Islet of Langerhans (tissue), 1 donor: ENCODE measurements around the gene OR4P4.

ENCODE experiments used
- FAIRE-seq: peaks from one replicate; lab custom pipeline; 2011; peaks lifted over from hg19 to GRCh38; lab: Jason Lieb, UNC

Gene OR4P4

GRCh38 chr11:55634813-55635212 is at the start of gene OR4P4:
OR4P4 (plus strand) TSS chr11:55635113.
- no peak for FAIRE-seq

GRCh38 chr11:55607545-55607944 is 27.4 kb upstream of the OR4P4 start, which contains the start of gene OR4C11:
OR4C11 (minus strand) TSS chr11:55607645; CDS start chr11:55604373, 3,272 bp downstream.
- FAIRE-seq: no peak

- FAIRE-seq: no peak
Measured at GRCh38 chr11:55624531-55624930, 10.4 kb upstream of the OR4P4 start.

- FAIRE-seq: no peak
Measured at GRCh38 chr11:55648027-55648426, 13.1 kb downstream of the OR4P4 start, which contains the start of gene OR4S2. OR4S2 (plus strand) TSS chr11:55648327; CDS start chr11:55650904, 2,577 bp downstream.

- FAIRE-seq: no peak
Measured at GRCh38 chr11:55652560-55652959, 17.6 kb downstream of the OR4P4 start.

GRCh38 chr11:55655096-55655495 is 20.2 kb downstream of the OR4P4 start:
- no peak for FAIRE-seq

GRCh38 chr11:55658031-55658573 is 23.2 kb downstream of the OR4P4 start:
- FAIRE-seq: no peak

GRCh38 chr11:55658608-55659007 is 23.7 kb downstream of the OR4P4 start:
- FAIRE-seq: no peak

- no peak for FAIRE-seq
Measured at GRCh38 chr11:55661901-55662300, 27.0 kb downstream of the OR4P4 start, which contains the start of gene OR4C6. OR4C6 (plus strand) TSS chr11:55662201; CDS start chr11:55665167, 2,966 bp downstream.

GRCh38 chr11:55669376-55669775 is 34.5 kb downstream of the OR4P4 start:
- FAIRE-seq: no peak

- no peak for FAIRE-seq
Measured at GRCh38 chr11:55673860-55674259, 38.9 kb downstream of the OR4P4 start.
